ENCODE results near the gene NKD1. TPM values are rescaled to one million over a fixed set of nuclear protein-coding genes. Genes with fewer than 3 reads are reported as not detected.

NKD1 gene
- total RNA-seq, 3 donors from 2014 or later: 1.3 to 5.0 (median 4.6) TPM

DNA sequence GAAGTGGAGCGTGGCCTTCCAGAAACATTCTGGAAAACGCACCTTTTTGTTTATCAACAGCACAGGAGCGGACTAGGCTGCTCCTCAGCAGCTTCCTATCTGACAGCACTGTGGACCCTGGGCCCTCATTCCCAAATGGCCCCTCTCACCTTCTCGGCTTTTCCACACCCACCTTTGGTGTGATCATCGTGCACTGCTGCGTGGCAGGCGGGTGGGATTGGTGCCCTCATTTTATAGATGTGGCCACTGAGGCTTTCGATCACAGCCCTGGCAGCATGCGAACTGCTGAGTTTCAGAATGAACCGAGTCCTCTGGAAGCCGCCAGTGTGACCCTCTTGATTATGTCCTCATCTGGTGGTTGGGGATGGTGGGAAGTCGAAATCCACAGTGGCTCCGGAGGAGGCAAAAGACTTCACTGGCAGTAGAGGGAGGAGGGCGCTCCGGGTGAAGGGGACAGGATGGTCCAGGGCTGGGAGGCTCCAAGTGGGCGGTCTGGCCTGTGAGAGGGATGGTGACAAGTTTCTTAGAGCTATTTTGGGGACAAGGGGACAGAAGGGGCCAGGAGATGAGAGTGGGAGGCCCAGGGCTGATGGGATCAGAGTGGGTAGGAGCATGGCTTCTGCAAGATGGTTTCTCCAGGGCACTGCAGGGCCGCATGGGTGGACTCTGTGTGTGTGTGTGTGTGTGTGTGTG lies 49.5 kb downstream of the NKD1 start:
- Histone ChIP-seq H3K9me3 (no peaks in the 10 kb centered on the region), H3K4me3 (no peak overlapping the region), H3K36me3 (no peaks in the 10 kb centered on the region), H3K4me1 (peaks cover 0 to 6% of the 10 kb centered on the region in 2 donors), H3K27ac (no peak overlapping the region), H3K27me3 (no peaks in the 10 kb centered on the region)
- no peak for DNase-seq (ENCODE audit: low spot score in 2 of 2)
- TF ChIP-seq, protein P1, sequence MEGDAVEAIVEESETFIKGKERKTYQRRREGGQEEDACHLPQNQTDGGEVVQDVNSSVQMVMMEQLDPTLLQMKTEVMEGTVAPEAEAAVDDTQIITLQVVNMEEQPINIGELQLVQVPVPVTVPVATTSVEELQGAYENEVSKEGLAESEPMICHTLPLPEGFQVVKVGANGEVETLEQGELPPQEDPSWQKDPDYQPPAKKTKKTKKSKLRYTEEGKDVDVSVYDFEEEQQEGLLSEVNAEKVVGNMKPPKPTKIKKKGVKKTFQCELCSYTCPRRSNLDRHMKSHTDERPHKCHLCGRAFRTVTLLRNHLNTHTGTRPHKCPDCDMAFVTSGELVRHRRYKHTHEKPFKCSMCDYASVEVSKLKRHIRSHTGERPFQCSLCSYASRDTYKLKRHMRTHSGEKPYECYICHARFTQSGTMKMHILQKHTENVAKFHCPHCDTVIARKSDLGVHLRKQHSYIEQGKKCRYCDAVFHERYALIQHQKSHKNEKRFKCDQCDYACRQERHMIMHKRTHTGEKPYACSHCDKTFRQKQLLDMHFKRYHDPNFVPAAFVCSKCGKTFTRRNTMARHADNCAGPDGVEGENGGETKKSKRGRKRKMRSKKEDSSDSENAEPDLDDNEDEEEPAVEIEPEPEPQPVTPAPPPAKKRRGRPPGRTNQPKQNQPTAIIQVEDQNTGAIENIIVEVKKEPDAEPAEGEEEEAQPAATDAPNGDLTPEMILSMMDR (IDR thresholded peaks at IDR 0.05): no peak
- TF ChIP-seq POLR2AphosphoS5 (IDR thresholded peaks at IDR 0.05) (no peak), POLR2A (IDR thresholded peaks at IDR 0.05) (no peak)
- intact Hi-C loops (cut with DNase I; ENCODE audit: low total_unique reads): no loop called here

DNA sequence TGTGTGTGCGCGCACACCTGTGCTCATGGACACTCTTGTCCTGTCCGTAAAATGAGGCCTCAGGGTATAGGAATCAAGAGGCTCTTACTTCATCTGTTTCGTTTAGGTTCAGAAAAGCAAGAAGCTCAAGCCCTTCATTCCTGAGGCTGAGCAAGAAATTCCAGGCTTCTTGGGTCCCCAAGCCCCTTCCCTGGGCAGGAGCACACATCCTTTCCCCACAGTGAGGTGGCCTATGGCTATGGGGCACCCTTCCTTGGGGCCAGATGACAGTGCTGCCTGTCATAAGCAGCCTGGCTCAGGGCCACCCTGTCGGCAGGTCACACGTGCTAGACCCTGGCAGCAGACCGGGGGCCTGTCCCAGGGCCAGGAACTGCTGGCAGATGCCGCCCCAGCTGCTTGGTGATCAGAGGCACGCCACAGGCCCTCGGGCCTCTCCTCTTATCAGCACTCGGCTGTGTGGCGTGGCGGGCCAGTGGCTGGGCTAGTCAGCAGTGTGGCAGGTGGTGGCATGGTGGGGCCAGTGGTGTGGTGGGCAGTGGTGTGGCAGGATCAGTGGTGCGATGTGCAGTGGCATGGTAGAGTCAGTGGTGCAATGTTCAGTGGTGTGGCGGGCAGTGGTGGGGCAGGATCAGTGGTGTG lies 50.2 kb downstream of the NKD1 start:
- Histone ChIP-seq H3K27me3 (no peaks in the 10 kb centered on the region), H3K9me3 (no peaks in the 10 kb centered on the region), H3K36me3 (no peaks in the 10 kb centered on the region), H3K27ac (no peak overlapping the region), H3K4me3 (no peak overlapping the region), H3K4me1 (peaks cover 0 to 12% of the 10 kb centered on the region in 2 donors)
- intact Hi-C loops (cut with DNase I; ENCODE audit: low total_unique reads): no loop called here
- TF ChIP-seq POLR2A (IDR thresholded peaks at IDR 0.05): no peak
- TF ChIP-seq, protein P1 (IDR thresholded peaks at IDR 0.05): no peak
- DNase-seq (ENCODE audit: low spot score in 2 of 2): no peak

DNA sequence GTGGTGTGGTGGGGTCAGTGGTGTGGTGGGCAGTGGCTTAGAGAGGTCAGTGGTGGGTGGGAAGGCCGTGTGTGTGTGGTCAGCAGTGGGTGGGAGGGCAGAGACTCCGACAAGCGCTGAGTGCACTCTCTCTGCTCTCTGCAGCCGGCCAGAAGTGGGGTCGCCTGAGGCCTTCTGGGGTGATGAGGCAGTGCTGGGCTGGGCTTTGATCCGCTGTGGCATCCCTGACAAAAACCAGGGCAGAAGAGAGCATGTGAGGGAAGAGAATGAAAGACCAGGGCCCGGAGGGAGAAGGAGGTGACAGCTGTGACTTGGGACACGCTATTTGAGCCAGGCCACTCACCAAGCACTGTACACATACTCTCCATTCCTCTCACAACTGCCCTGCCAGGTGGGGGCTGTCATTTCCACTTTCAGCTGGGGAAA lies 50.8 kb downstream of the NKD1 start:
- Histone ChIP-seq H3K27ac (no peak overlapping the region), H3K4me1 (peaks cover 0 to 12% of the 10 kb centered on the region in 2 donors), H3K36me3 (no peaks in the 10 kb centered on the region), H3K27me3 (no peaks in the 10 kb centered on the region), H3K9me3 (no peaks in the 10 kb centered on the region), H3K4me3 (no peak overlapping the region)
- TF ChIP-seq, protein P1 (IDR thresholded peaks at IDR 0.05): no peak
- TF ChIP-seq POLR2AphosphoS5 (IDR thresholded peaks at IDR 0.05) (no peak), POLR2A (IDR thresholded peaks at IDR 0.05) (no peak)
- no peak for DNase-seq (ENCODE audit: low spot score in 2 of 2)
- intact Hi-C loops (cut with DNase I; ENCODE audit: low total_unique reads): no loop called here

DNA sequence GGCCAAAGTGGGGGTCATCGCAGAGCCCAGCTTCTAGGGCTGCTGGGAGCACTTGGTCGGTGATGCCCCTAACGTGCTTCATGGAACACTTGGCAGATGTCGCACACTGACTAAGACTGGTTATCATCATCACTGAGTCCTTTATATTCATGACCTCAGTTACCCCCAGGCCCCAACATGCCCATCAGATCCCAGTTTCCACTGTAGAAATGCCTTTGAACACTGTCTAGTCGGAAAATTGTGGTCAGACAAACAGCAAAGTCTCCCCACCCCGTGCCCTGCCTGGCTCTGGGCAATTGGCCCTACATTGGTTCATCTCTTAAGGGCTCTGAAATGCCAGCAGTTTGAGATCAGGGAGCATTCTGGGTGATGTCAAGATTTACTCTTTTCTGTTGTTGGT lies 51.3 kb downstream of the NKD1 start:
- no peak overlapping the region for H3K27ac ChIP-seq
- intact Hi-C loops (cut with DNase I; ENCODE audit: low total_unique reads): no loop called here

More for the DNA sequence above, 51.3 kb downstream of the NKD1 start:
- DNase-seq (ENCODE audit: low spot score in 2 of 2): no peak
- Histone ChIP-seq H3K36me3 (no peaks in the 10 kb centered on the region), H3K4me1 (peaks cover 0 to 12% of the 10 kb centered on the region in 2 donors), H3K9me3 (no peaks in the 10 kb centered on the region), H3K4me3 (no peak overlapping the region), H3K27me3 (no peaks in the 10 kb centered on the region)
- TF ChIP-seq POLR2A (IDR thresholded peaks at IDR 0.05) (no peak), POLR2AphosphoS5 (IDR thresholded peaks at IDR 0.05) (no peak)
- TF ChIP-seq, protein P1 (IDR thresholded peaks at IDR 0.05): no peak

All from breast epithelium (tissue), 4 donors.